Brain microvascular endothelial cell (primary cell): ENCODE data around the gene SELENOT.
"Not testable (repeated sequence)": the region's sequence is repeated elsewhere in the genome, so short reads cannot be mapped to it uniquely, and the experiment has no call there.

Experiments
- DNase-seq: peaks from one replicate; pipeline ENCODE4 v3.0.0-alpha.2; 2020
- H3K27ac ChIP-seq: fragments of 250-450 bp; sonication (Bioruptor Pico); 2 replicates; pipeline ENCODE4 v1.5.1; 2020; ENCODE audit warnings: mild to moderate bottlenecking, moderate library complexity
- H3K27me3 ChIP-seq: fragments of 250-450 bp; sonication (Bioruptor Pico); replicated peaks from 2 replicates; pipeline ENCODE4 v1.5.1; 2020; ENCODE audit warnings: mild to moderate bottlenecking
- H3K36me3 ChIP-seq: fragments of 250-450 bp; sonication (Bioruptor Pico); replicated peaks from 2 replicates; pipeline ENCODE4 v1.5.1; 2020; ENCODE audit warnings: mild to moderate bottlenecking
- H3K4me3 ChIP-seq: 2 replicates; pipeline ENCODE4 v1.5.1; 2011; ENCODE audit warnings: low read depth, mild to moderate bottlenecking, control low read depth, low read length, moderate library complexity
- CTCF ChIP-seq: IDR thresholded peaks from 2 replicates; pipeline ENCODE4 v1.5.1; 2011; ENCODE audit warnings: low read depth, mild to moderate bottlenecking, moderate library complexity, low read length, control low read depth, inconsistent platforms; ENCODE audit errors: missing control alignments
- in situ Hi-C: cut with HindIII; loops from 2 replicates; pipeline ENCODE4 v1.10.0; 2017; ENCODE audit warnings: low sequenced_read_pairs, low pct_ligation_motif_present

SELENOT gene

GRCh38 chr3:150611666-150612065 is 8.5 kb downstream of the SELENOT start:
- in situ Hi-C loops = no loop called here
- no peak overlapping the region for H3K27ac ChIP-seq
- H3K36me3 ChIP-seq = no peaks in the 10 kb centered on the region
- H3K27me3 ChIP-seq = no peaks in the 10 kb centered on the region
- no peak for TF ChIP-seq CTCF
- H3K4me3 ChIP-seq = no peak overlapping the region
- DNase-seq = no peak

GRCh38 chr3:150612494-150612893 is 9.4 kb downstream of the SELENOT start:
- Histone ChIP-seq H3K27me3 (no peaks in the 10 kb centered on the region), H3K27ac (no peak overlapping the region), H3K36me3 (no peaks in the 10 kb centered on the region), H3K4me3 (no peak overlapping the region)
- in situ Hi-C loops = no loop called here
- no peak for DNase-seq
- TF ChIP-seq CTCF = no peak

- no peak for DNase-seq
- Histone ChIP-seq H3K27me3 (no peaks in the 10 kb centered on the region), H3K4me3 (no peak overlapping the region), H3K36me3 (no peaks in the 10 kb centered on the region), H3K27ac (no peak overlapping the region)
- in situ Hi-C loops = no loop called here
- TF ChIP-seq CTCF = no peak
These were observed 9.9 kb downstream of the SELENOT start for GRCh38 chr3:150613034-150613433.

GRCh38 chr3:150613709-150614480 is 10.8 kb downstream of the SELENOT start:
- in situ Hi-C loops = no loop called here
- no peak for TF ChIP-seq CTCF
- H3K4me3 ChIP-seq = no peak overlapping the region
- no peak overlapping the region for H3K27ac ChIP-seq
- no peaks in the 10 kb centered on the region for H3K27me3 ChIP-seq
- DNase-seq = no peak
- no peaks in the 10 kb centered on the region for H3K36me3 ChIP-seq

GRCh38 chr3:150620002-150620689 is 17.0 kb downstream of the SELENOT start:
- no peaks in the 10 kb centered on the region for H3K27me3 ChIP-seq
- in situ Hi-C loops = no loop called here
- DNase-seq = no peak
- no peaks in the 10 kb centered on the region for H3K36me3 ChIP-seq
- no peak for TF ChIP-seq CTCF
- no peak overlapping the region for H3K27ac ChIP-seq
- no peak overlapping the region for H3K4me3 ChIP-seq

- in situ Hi-C loops, DNase-seq, H3K4me3 ChIP-seq, H3K27me3 ChIP-seq, H3K27ac ChIP-seq: not testable (repeated sequence)
- H3K36me3 ChIP-seq = peaks cover 11% of the 10 kb centered on the region
These were observed 19.8 kb downstream of the SELENOT start for GRCh38 chr3:150622955-150623354.
